Effector memory CD8-positive, alpha-beta T cell (primary cell): ENCODE data around the gene TMEM201.
A peak's percentile ranks its signal among the peaks of the same experiment; 100 is the strongest.

ENCODE experiments used
- ATAC-seq: fragments of 150-1000 bp; cut with Tn5 transposase; replicated peaks from 2 replicates; pipeline ENCODE4 v1.10.0; 2021; ENCODE audit warnings: mild to moderate bottlenecking, moderate library complexity
- DNase-seq, 3 experiments: peaks; one replicate each; pipeline ENCODE4 v3.0.0; 2021
- H3K27ac Mint-ChIP-seq, 2 donors: one replicate each; pipeline ENCODE4 v1.8.0; 2022; ENCODE audit warnings: mild to moderate bottlenecking in 2 of 2, mixed read lengths in 2 of 2, moderate library complexity in 2 of 2
- H3K27me3 Mint-ChIP-seq, 2 donors: one replicate each; pipeline ENCODE4 v1.8.0; 2022; ENCODE audit warnings: mixed read lengths in 2 of 2
- H3K36me3 Mint-ChIP-seq: one replicate; pipeline ENCODE4 v1.8.0; 2022; ENCODE audit warnings: mild to moderate bottlenecking, moderate library complexity, mixed read lengths; ENCODE audit not compliant: insufficient read depth
- H3K4me1 Mint-ChIP-seq, 2 donors: one replicate each; pipeline ENCODE4 v1.8.0; 2022; ENCODE audit warnings: low read depth in 2 of 2, mixed read lengths in 2 of 2
- H3K4me3 Mint-ChIP-seq, 2 donors: one replicate each; pipeline ENCODE4 v1.8.0; 2022; ENCODE audit warnings: mild to moderate bottlenecking in 2 of 2, mixed read lengths in 2 of 2, moderate library complexity in 2 of 2
- H3K9me3 Mint-ChIP-seq, 2 donors: one replicate each; pipeline ENCODE4 v1.8.0; 2022; ENCODE audit warnings: mixed read lengths in 2 of 2

Gene TMEM201

GRCh38 chr1:9590945-9591668 is 2.4 kb downstream of the TMEM201 start:
- Mint-ChIP-seq H3K4me3 (peak overlapping the region in 1 of 2 donors; percentile 1), H3K4me1 (peaks cover 15 to 24% of the 10 kb centered on the region in 2 donors)

DNA sequence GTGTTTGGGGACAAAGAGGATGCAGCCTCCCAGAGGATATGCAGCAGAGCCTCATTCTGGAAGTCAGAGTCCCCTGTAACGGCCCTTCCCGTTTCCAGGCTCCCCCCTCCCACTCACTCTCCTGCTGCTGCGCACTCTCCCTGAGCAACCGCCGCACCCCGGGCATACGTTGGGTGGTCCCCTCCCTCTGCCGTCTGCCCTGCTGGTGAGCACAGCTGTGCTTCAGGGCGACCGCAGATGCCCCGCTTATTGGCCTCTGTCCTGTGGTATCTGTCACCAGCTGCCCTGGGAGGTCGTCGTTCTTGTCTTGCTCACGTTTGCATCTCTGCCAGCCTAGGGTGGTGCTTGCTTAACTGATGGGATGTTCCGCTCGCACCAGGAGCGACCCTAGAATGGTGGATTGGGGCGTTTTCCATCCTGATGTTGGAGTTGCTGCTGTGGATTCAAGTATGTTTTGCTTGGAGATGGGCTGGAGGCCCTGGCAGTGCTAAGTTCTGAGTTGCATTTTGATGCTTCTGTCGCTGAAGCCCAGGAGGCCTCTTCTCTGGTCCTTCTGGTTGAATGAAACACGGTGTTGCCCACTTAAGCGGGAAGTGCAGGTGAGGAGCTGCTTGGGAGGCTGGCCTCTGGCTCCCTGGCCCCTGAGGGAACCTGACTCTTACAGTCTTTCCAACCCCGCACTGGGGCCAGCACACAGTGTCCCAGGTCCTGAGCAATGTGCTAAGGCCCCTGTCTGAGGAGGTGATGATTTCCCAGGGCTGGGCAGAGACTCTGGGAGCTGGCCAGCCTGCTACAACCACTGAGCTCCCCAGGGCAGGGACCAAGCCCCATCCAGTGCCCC is 3.2 kb downstream of the TMEM201 start:
- no peak for ATAC-seq
- Mint-ChIP-seq H3K27me3 (no peaks in the 10 kb centered on the region), H3K27ac (no peak overlapping the region), H3K4me1 (peaks cover 15 to 24% of the 10 kb centered on the region in 2 donors), H3K4me3 (peak overlapping the region in 1 of 2 donors; percentile 14), H3K36me3 (peaks cover 20% of the 10 kb centered on the region), H3K9me3 (no peaks in the 10 kb centered on the region)
- no peak for DNase-seq

More at GRCh38 chr1:9590945-9591668, 2.4 kb downstream of the TMEM201 start:
- Mint-ChIP-seq H3K36me3 (peaks cover 20% of the 10 kb centered on the region), H3K27me3 (no peaks in the 10 kb centered on the region), H3K9me3 (no peaks in the 10 kb centered on the region), H3K27ac (no peak overlapping the region)
- ATAC-seq (no peak), DNase-seq (no peak)

DNA sequence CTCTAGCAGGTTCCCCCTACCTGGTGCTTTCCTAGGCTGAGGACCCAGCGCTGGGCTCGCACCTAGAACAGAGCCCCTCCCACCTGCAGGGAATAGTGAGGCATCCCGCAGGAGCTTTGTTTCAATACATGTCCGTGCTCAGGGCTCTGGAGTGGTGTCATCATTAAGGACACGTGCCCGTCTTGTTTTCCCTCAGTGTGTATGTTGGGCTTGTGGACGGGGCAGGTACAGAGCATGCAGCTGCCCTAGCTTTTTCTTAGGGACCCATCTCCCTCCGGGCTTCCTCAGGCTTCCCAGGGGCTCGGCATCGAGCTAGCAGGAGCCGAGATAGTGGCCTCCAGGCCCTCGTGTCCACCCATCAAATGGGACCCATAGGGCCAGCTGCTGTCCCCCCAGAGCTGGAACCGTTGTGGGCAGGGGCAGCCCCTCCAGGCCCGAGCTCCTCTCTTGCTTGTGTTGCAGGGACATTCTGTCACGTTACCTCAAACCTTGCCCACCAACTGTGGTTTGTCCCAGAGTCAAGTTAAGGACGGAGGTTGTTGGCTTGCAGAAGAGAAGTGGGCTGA is 3.9 kb downstream of the TMEM201 start:
- no peak for ATAC-seq
- Mint-ChIP-seq H3K4me3 (no peak overlapping the region), H3K36me3 (peaks cover 23% of the 10 kb centered on the region), H3K4me1 (peaks cover 15 to 24% of the 10 kb centered on the region in 2 donors), H3K27ac (peak overlapping the region in 1 of 2 donors; percentile 63), H3K27me3 (no peaks in the 10 kb centered on the region), H3K9me3 (no peaks in the 10 kb centered on the region)
- no peak for DNase-seq

- no peaks in the 10 kb centered on the region for H3K27me3 Mint-ChIP-seq
- no peaks in the 10 kb centered on the region for H3K9me3 Mint-ChIP-seq
- H3K36me3 Mint-ChIP-seq, result peaks cover 20% of the 10 kb centered on the region
- peaks cover 15 to 20% of the 10 kb centered on the region in 2 donors for H3K4me1 Mint-ChIP-seq
- H3K27ac Mint-ChIP-seq, result peak overlapping the region; percentile 46 to 63
- ATAC-seq, result no peak
- no peak for DNase-seq
- H3K4me3 Mint-ChIP-seq, result no peak overlapping the region
Measured at GRCh38 chr1:9593147-9593491, 4.4 kb downstream of the TMEM201 start.

DNA sequence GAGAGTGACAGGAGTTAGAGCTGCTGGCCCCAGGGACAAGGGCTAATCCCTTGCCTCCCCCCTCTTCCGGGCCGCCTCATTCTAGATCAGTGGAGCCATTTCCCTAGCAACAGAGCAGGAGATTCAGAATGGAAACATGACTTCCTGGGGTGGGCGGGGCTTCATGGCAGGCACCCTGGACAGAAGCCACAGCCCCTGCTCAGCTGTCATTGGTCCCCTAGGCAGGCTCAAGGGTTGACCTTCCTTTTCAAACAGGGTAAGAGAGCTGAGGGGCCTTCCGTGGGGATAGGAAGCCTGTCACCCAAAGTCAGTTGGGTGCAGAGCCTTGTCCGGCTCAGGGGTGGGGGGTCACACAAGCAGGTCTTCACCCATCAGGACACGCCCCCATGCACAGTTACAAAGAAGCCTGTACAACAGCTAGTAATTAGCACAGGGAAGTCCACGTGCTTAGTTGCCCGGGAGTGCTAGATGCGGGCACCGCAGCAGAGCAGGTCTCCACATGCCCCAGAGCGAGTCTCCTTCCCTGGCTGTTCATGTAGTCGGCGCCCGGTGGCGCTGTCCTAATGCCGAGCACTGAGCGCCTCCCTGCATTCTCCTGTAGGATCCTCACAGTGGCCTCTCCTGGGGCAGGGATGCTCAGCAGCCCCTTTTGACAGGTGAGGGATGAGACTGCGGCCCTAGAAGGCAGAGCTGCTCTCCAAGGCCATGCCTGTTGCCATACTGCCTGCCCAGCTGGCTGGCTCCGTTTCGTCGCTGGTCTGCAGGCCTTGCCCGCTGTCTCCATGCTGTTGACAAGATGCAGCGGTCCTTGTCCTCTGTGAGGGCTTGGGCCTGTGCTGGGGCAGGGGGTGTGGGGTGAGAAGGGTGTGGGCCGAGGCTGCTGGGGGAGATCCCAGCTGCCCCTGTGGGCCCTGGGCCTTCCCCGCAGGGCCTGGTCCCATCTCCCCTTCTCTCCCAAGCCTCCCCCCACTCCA is 5.1 kb downstream of the TMEM201 start:
- ATAC-seq (no peak), DNase-seq (no peak)
- Mint-ChIP-seq H3K27me3 (no peaks in the 10 kb centered on the region), H3K9me3 (no peaks in the 10 kb centered on the region), H3K36me3 (peaks cover 22% of the 10 kb centered on the region), H3K4me3 (no peak overlapping the region), H3K4me1 (peaks cover 15 to 18% of the 10 kb centered on the region in 2 donors), H3K27ac (peak overlapping the region; percentile 46 to 63)

DNA sequence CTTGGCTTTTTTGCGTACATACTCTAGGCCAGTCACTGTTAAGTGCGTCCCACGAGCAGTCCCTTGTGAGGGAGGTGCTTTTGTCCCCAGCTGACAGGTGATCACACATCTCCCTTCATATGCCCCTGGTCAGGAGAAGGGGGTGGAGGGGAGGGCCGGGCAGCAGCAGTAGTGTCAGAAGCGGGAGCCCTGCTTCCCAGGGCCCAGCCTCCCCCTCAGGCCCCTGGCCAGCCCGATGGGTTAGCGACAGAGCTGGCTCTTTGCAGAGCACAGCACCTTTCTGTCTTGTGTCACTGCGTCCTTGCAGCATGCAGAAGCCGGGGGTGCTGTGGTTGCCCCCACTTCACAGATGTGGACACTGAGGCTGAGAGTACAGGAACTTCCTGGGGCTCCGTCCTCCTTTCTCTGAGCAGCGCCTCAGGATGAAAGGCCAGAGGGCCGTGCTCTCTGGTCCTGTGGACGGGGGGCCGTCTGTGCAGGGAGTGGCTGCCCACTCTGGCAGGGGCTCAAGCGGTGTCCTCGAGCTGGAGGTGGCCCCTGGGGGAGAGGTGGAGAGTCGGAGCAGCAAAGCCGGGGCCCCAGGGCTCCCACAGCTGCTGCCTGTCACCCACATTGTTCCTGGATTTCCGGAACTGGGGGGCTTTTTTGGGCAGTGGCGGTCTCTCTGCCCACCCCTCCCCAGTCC is 5.9 kb downstream of the TMEM201 start:
- Mint-ChIP-seq H3K4me1 (peaks cover 13 to 15% of the 10 kb centered on the region in 2 donors), H3K27me3 (no peaks in the 10 kb centered on the region), H3K36me3 (peaks cover 17% of the 10 kb centered on the region), H3K4me3 (no peak overlapping the region), H3K27ac (no peak overlapping the region), H3K9me3 (no peaks in the 10 kb centered on the region)
- no peak for ATAC-seq
- DNase-seq, result no peak

DNA sequence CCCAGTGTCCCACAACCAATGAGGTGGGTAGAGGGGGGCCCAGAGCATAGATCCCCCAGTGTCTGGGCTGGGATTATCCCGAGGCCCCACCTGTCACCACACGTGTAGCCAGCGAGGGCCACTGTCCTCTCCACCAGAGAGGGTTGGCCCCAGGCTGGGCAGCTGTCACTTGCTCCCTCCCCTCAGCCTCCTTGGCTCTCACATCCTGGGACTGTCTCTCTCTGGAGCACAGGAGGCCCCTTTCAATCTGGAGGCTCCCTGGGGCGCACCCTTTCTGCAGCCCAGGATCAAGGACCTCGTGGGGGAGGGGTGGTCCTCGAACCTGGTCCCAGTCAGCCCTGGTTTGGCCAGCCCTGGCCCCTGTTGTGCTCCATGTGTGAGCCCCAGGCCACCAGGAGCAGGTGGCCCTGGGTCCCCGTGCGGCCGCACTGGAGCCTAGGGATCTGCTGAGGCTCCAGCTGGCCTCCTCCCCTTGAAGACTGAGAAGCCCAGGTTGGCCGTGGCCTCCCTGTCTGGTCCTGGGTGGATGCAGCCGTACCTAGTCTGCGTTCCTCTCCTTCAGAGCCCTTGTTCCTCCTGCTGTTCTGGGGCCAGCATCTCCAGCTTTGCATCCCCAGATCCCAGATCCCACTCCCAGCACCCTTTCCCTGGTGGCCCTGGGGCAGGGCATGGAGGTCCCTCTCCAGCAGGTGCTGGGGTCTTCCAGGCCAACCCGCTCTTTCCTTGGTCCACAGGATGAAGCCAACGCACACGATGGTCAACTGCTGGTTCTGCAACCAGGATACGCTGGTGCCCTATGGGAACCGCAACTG is 6.7 kb downstream of the TMEM201 start:
- Mint-ChIP-seq H3K4me1 (peaks cover 9% of the 10 kb centered on the region in 2 donors), H3K36me3 (peaks cover 14% of the 10 kb centered on the region), H3K27ac (peak overlapping the region in 1 of 2 donors; percentile 57), H3K9me3 (no peaks in the 10 kb centered on the region), H3K27me3 (no peaks in the 10 kb centered on the region), H3K4me3 (no peak overlapping the region)
- DNase-seq (no peak), ATAC-seq (no peak)

- Mint-ChIP-seq H3K27me3 (no peaks in the 10 kb centered on the region), H3K9me3 (no peaks in the 10 kb centered on the region), H3K27ac (peak overlapping the region in 1 of 2 donors; percentile 57), H3K4me1 (peaks cover 4 to 5% of the 10 kb centered on the region in 2 donors), H3K36me3 (peaks cover 17% of the 10 kb centered on the region), H3K4me3 (no peak overlapping the region)
- no peak for DNase-seq
- no peak for ATAC-seq
Measured at GRCh38 chr1:9595968-9596340, 7.2 kb downstream of the TMEM201 start.

DNA sequence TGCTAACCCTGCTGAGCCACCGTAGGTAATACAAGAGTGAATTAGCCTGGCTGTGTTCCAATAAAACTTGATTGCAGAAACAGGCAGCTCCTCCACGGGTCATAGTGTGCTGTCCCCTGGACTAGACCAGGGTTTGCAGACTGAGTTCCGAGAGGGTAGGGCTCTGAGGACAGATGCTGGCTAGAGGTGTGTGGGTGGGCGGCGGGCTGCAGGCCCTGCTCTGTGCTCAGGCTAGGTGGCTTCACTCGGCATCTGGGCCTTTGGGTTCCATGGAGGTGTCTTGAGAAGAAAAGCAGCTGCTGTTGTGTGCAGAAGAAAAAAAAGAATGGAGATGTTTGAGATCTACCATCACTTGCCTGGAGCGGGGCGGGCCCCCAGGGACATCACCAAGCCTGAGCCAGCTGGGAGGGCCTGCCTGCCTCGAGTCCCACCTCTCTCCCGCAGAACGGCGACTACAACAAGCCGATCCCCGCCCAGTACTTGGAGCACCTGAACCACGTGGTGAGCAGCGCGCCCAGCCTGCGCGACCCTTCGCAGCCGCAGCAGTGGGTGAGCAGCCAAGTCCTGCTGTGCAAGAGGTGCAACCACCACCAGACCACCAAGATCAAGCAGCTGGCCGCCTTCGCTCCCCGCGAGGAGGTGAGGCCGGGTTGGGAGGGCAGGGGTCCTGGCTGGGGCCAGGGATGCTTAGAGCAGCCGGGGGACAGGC is 7.9 kb downstream of the TMEM201 start:
- Mint-ChIP-seq H3K4me3 (no peak overlapping the region), H3K36me3 (peaks cover 14% of the 10 kb centered on the region), H3K9me3 (no peaks in the 10 kb centered on the region), H3K27ac (peak overlapping the region in 1 of 2 donors; percentile 57), H3K27me3 (no peaks in the 10 kb centered on the region), H3K4me1 (peaks cover 4 to 5% of the 10 kb centered on the region in 2 donors)
- DNase-seq (no peak), ATAC-seq (no peak)

- no peaks in the 10 kb centered on the region for H3K27me3 Mint-ChIP-seq
Measured at GRCh38 chr1:9597361-9598315, 8.9 kb downstream of the TMEM201 start.

DNA sequence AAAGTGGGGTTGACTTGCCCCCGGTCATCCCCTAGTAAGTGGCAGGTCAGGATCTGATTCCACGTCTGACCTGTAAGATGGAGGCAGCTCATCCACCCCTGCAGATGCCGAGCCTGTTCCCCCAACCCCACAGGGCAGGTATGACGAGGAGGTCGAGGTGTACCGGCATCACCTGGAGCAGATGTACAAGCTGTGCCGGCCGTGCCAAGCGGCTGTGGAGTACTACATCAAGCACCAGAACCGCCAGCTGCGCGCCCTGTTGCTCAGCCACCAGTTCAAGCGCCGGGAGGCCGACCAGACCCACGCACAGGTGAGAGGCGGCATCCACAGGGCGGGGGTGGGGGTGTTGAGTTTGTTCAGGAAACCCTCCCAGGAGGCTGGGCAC is 9.6 kb downstream of the TMEM201 start:
- H3K36me3 Mint-ChIP-seq, result peaks cover 14% of the 10 kb centered on the region
- peaks cover 2 to 4% of the 10 kb centered on the region in 2 donors for H3K4me1 Mint-ChIP-seq
- ATAC-seq (no peak), DNase-seq (no peak)
- no peaks in the 10 kb centered on the region for H3K27me3 Mint-ChIP-seq
- H3K27ac Mint-ChIP-seq, result no peak overlapping the region
- H3K9me3 Mint-ChIP-seq, result no peaks in the 10 kb centered on the region
- no peak overlapping the region for H3K4me3 Mint-ChIP-seq

More at GRCh38 chr1:9597361-9598315, 8.9 kb downstream of the TMEM201 start:
- H3K4me3 Mint-ChIP-seq, result no peak overlapping the region
- no peak for DNase-seq
- peak overlapping the region in 1 of 2 donors; percentile 17 for H3K27ac Mint-ChIP-seq
- peaks cover 2 to 5% of the 10 kb centered on the region in 2 donors for H3K4me1 Mint-ChIP-seq
- no peaks in the 10 kb centered on the region for H3K9me3 Mint-ChIP-seq
- ATAC-seq, result no peak
- peaks cover 14% of the 10 kb centered on the region for H3K36me3 Mint-ChIP-seq
